OCI-LY1 (cell line): ENCODE measurements around the gene DES.

ENCODE experiments used
- H2AFZ ChIP-seq: fragments of 200-600 bp; sonication (generic), shearing (Covaris generic); 2 replicates; pipeline ENCODE4 v1.6.0; 2014; ENCODE audit warnings: antibody characterized with exemption, mild to moderate bottlenecking, low read length
- H3F3A ChIP-seq: fragments of 200-600 bp; sonication (generic), shearing (Covaris generic); 2 replicates; pipeline ENCODE4 v1.6.0; 2014; ENCODE audit warnings: mild to moderate bottlenecking, antibody characterized with exemption, low read length, moderate library complexity; ENCODE audit not compliant: insufficient read depth
- H3K27ac ChIP-seq: fragments of 200-600 bp; sonication (generic); 2 replicates; pipeline ENCODE4 v1.5.1; 2014; ENCODE audit warnings: low read length, mixed run types, mild to moderate bottlenecking, low read depth; ENCODE audit not compliant: poor library complexity, severe bottlenecking
- H3K27me3 ChIP-seq: fragments of 200-600 bp; sonication (generic); 2 replicates; pipeline ENCODE4 v1.6.0; 2014; ENCODE audit warnings: antibody characterized with exemption, mild to moderate bottlenecking, low read length, moderate library complexity; ENCODE audit not compliant: insufficient read depth
- H3K36me3 ChIP-seq: fragments of 200-600 bp; sonication (generic); 2 replicates; pipeline ENCODE4 v1.6.1; 2014; ENCODE audit warnings: mild to moderate bottlenecking, antibody characterized with exemption, low read length, moderate library complexity, mixed read lengths; ENCODE audit not compliant: insufficient read depth
- H3K4me1 ChIP-seq: fragments of 200-600 bp; sonication (generic); 2 replicates; pipeline ENCODE4 v1.5.1; 2014; ENCODE audit warnings: mild to moderate bottlenecking, low read length, moderate library complexity; ENCODE audit not compliant: insufficient read depth, severe bottlenecking
- H3K4me2 ChIP-seq: fragments of 200-600 bp; sonication (generic), shearing (Covaris generic); 2 replicates; pipeline ENCODE4 v1.6.1; 2014; ENCODE audit warnings: low read length
- H3K4me3 ChIP-seq: fragments of 200-600 bp; sonication (generic); 2 replicates; pipeline ENCODE4 v1.5.1; 2014; ENCODE audit warnings: low read length, low read depth, mild to moderate bottlenecking, mixed read lengths; ENCODE audit not compliant: poor library complexity, severe bottlenecking
- H3K79me2 ChIP-seq: fragments of 200-600 bp; shearing (Covaris generic); 2 replicates; pipeline ENCODE4 v1.6.1; 2016; ENCODE audit warnings: mixed run types, low read length, mixed read lengths; ENCODE audit not compliant: insufficient read depth
- H3K9ac ChIP-seq: fragments of 200-600 bp; sonication (generic), shearing (Covaris generic); 2 replicates; pipeline ENCODE4 v1.6.1; 2014; ENCODE audit warnings: mild to moderate bottlenecking, low read length, mixed read lengths
- H3K9me2 ChIP-seq: fragments of 200-600 bp; sonication (generic), shearing (Covaris generic); 2 replicates; pipeline ENCODE4 v1.6.1; 2014; ENCODE audit warnings: low read depth, mild to moderate bottlenecking, low read length, mixed read lengths
- H3K9me3 ChIP-seq: fragments of 200-600 bp; shearing (Covaris generic); 2 replicates; pipeline ENCODE4 v1.6.1; 2014; ENCODE audit warnings: low read length, mixed read lengths
- H4K20me1 ChIP-seq: fragments of 200-600 bp; sonication (generic), shearing (Covaris generic); 2 replicates; pipeline ENCODE4 v1.6.0; 2016; ENCODE audit warnings: mild to moderate bottlenecking, low read length; ENCODE audit not compliant: insufficient read depth
- CTCF ChIP-seq: fragments of 200-600 bp; sonication (generic), shearing (Covaris generic); IDR thresholded peaks from 2 replicates; pipeline ENCODE4 v1.5.1; 2017; ENCODE audit warnings: mild to moderate bottlenecking, antibody characterized with exemption, low read length, moderate library complexity, mixed read lengths
- EZH2 ChIP-seq: fragments of 200-600 bp; sonication (generic), shearing (Covaris generic); IDR thresholded peaks from 2 replicates; pipeline ENCODE4 v1.8.0; 2017; ENCODE audit warnings: borderline replicate concordance, mixed run types, mild to moderate bottlenecking, antibody characterized with exemption, low read length, moderate library complexity, mixed read lengths

The DES gene

GRCh38 chr2:219421323-219421722, 3.1 kb downstream of the DES start:
- Histone ChIP-seq H3K4me1 (no peaks in the 10 kb centered on the region), H3K9me3 (no peaks in the 10 kb centered on the region), H3K36me3 (no peaks in the 10 kb centered on the region), H3K9me2 (no peaks in the 10 kb centered on the region), H3K27ac (no peak overlapping the region), H2AFZ (no peak overlapping the region), H3K4me3 (no peak overlapping the region), H3K79me2 (no peaks in the 10 kb centered on the region), H3K27me3 (peaks cover 7% of the 10 kb centered on the region), H3F3A (no peaks in the 10 kb centered on the region), H3K9ac (no peak overlapping the region), H3K4me2 (no peak overlapping the region), H4K20me1 (no peaks in the 10 kb centered on the region)
- TF ChIP-seq EZH2 (no peak), CTCF (no peak)

- H3K79me2 ChIP-seq: no peaks in the 10 kb centered on the region
- peaks cover 7% of the 10 kb centered on the region for H3K27me3 ChIP-seq
Measured at GRCh38 chr2:219422952-219423534, 4.9 kb downstream of the DES start.

GRCh38 chr2:219423652-219424377, 5.6 kb downstream of the DES start:
- Histone ChIP-seq H4K20me1 (no peaks in the 10 kb centered on the region), H3K79me2 (no peaks in the 10 kb centered on the region), H3K4me3 (no peak overlapping the region)

More at GRCh38 chr2:219422952-219423534, 4.9 kb downstream of the DES start:
- no peaks in the 10 kb centered on the region for H4K20me1 ChIP-seq
- H3K9ac ChIP-seq: no peak overlapping the region
- no peak overlapping the region for H3K27ac ChIP-seq
- no peak overlapping the region for H3K4me2 ChIP-seq
- no peaks in the 10 kb centered on the region for H3K9me3 ChIP-seq
- H3K36me3 ChIP-seq: no peaks in the 10 kb centered on the region
- TF ChIP-seq CTCF: no peak
- no peak for TF ChIP-seq EZH2
- H3K4me1 ChIP-seq: no peaks in the 10 kb centered on the region
- no peak overlapping the region for H3K4me3 ChIP-seq
- H2AFZ ChIP-seq: no peak overlapping the region
- H3F3A ChIP-seq: no peaks in the 10 kb centered on the region
- no peaks in the 10 kb centered on the region for H3K9me2 ChIP-seq

More at GRCh38 chr2:219423652-219424377, 5.6 kb downstream of the DES start:
- Histone ChIP-seq H3F3A (no peaks in the 10 kb centered on the region), H3K27me3 (peaks cover 7% of the 10 kb centered on the region), H3K4me1 (no peaks in the 10 kb centered on the region), H3K36me3 (no peaks in the 10 kb centered on the region), H3K9me2 (no peaks in the 10 kb centered on the region), H3K4me2 (no peak overlapping the region), H3K9me3 (no peaks in the 10 kb centered on the region), H3K27ac (no peak overlapping the region), H3K9ac (no peak overlapping the region), H2AFZ (no peak overlapping the region)
- no peak for TF ChIP-seq CTCF
- no peak for TF ChIP-seq EZH2
